IMR-90 (cell line): ENCODE measurements around the gene MAPK1. TPM values are rescaled to one million over a fixed set of nuclear protein-coding genes. Genes with fewer than 3 reads are reported as not detected.

Experiments used
- ATAC-seq: fragments of 200-7000 bp; cut with Tn5 transposase; 2 replicates; pipeline ENCODE4 v1.9.1; 2020; ENCODE audit warnings: low read depth, mild to moderate bottlenecking, moderate library complexity
- BruUV-seq: library from RNA; stranded (reverse); fragments of 400-500 nt; replicated peaks from 2 replicates; lab custom pipeline; 2021; lab: Mats Ljungman, UMichigan
- CTCF ChIA-PET: fragments of 300-600 bp; formaldehyde crosslinking; extraction: SDS; loops from one replicate; lab custom pipeline; 2021; ENCODE audit warnings: antibody characterized with exemption; lab: Yijun Ruan, JAX
- POLR2A ChIA-PET: fragments of 300-600 bp; sonication (Branson Sonifier 250); formaldehyde crosslinking; loops from one replicate; lab custom pipeline; 2022; ENCODE audit warnings: antibody characterized with exemption; ENCODE audit not compliant: unreplicated experiment; lab: Charles Lee
- DNase-seq: peaks from one replicate; pipeline ENCODE4 v3.0.0; 2013
- H2AFZ ChIP-seq: replicated peaks from 2 replicates; pipeline ENCODE3; 2013; ENCODE audit warnings: low read length, mild to moderate bottlenecking; ENCODE audit not compliant: poor library complexity
- H2AK5ac ChIP-seq: 2 replicates; pipeline ENCODE4 v1.6.1; 2013; ENCODE audit warnings: low read depth, low read length, inconsistent platforms
- H2AK9ac ChIP-seq: replicated peaks from 2 replicates; pipeline ENCODE3; 2013; ENCODE audit warnings: mild to moderate bottlenecking, low read depth, low read length, moderate library complexity; ENCODE audit not compliant: poor library complexity
- H2BK120ac ChIP-seq: 2 replicates; pipeline ENCODE4 v1.6.1; 2013; ENCODE audit warnings: low read depth, low read length, inconsistent platforms
- H2BK15ac ChIP-seq: 3 replicates; pipeline ENCODE4 v1.6.1; 2013; ENCODE audit warnings: low read depth, low read length, inconsistent platforms
- H2BK20ac ChIP-seq: 2 replicates; pipeline ENCODE4 v1.6.1; 2013; ENCODE audit warnings: low read depth, mild to moderate bottlenecking, inconsistent platforms, low read length, moderate library complexity
- H2BK5ac ChIP-seq: 2 replicates; pipeline ENCODE4 v1.6.1; 2013; ENCODE audit warnings: mild to moderate bottlenecking, low read depth, low read length, inconsistent platforms; ENCODE audit not compliant: poor library complexity, severe bottlenecking
- H3K14ac ChIP-seq: replicated peaks from 2 replicates; pipeline ENCODE4 v1.6.1; 2013; ENCODE audit warnings: low read depth, low read length, inconsistent platforms
- H3K18ac ChIP-seq: 2 replicates; pipeline ENCODE4 v1.6.1; 2013; ENCODE audit warnings: low read depth, low read length, control low read depth
- H3K23ac ChIP-seq: 2 replicates; pipeline ENCODE4 v1.6.1; 2013; ENCODE audit warnings: low read depth, low read length, inconsistent platforms
- H3K27ac ChIP-seq: 2 replicates; pipeline ENCODE4 v1.5.1; 2013; ENCODE audit warnings: mild to moderate bottlenecking, control low read depth, low read length; ENCODE audit not compliant: insufficient read depth
- H3K27me3 ChIP-seq: 2 replicates; pipeline ENCODE4 v1.6.1; 2013; ENCODE audit warnings: low read length; ENCODE audit not compliant: control insufficient read depth, insufficient read depth
- H3K36me3 ChIP-seq: 2 replicates; pipeline ENCODE4 v1.6.1; 2013; ENCODE audit warnings: low read length, mixed read lengths; ENCODE audit not compliant: control insufficient read depth, insufficient read depth
- H3K4ac ChIP-seq: 2 replicates; pipeline ENCODE4 v1.6.1; 2013; ENCODE audit warnings: low read depth, low read length, inconsistent platforms
- H3K4me1 ChIP-seq: 2 replicates; pipeline ENCODE4 v1.6.1; 2013; ENCODE audit warnings: low read length, mixed read lengths; ENCODE audit not compliant: control insufficient read depth, insufficient read depth
- H3K4me2 ChIP-seq: 2 replicates; pipeline ENCODE4 v1.6.1; 2013; ENCODE audit warnings: low read depth, mild to moderate bottlenecking, control low read depth, low read length, moderate library complexity
- H3K4me3 ChIP-seq: 2 replicates; pipeline ENCODE4 v1.5.1; 2013; ENCODE audit warnings: low read depth, mild to moderate bottlenecking, control low read depth, low read length, moderate library complexity; ENCODE audit not compliant: insufficient read depth
- H3K56ac ChIP-seq: 2 replicates; pipeline ENCODE4 v1.6.1; 2013; ENCODE audit warnings: low read length, inconsistent platforms; ENCODE audit not compliant: insufficient read depth; ENCODE audit errors: extremely low read depth
- H3K79me1 ChIP-seq, 2 experiments: 2 replicates each; pipeline ENCODE4 v1.6.1; 2013; ENCODE audit warnings: low read length in 2 of 2, inconsistent platforms in 1 of 2, low read depth in 1 of 2
- H3K9ac ChIP-seq: 2 replicates; pipeline ENCODE4 v1.6.1; 2013; ENCODE audit warnings: low read depth, low read length, control low read depth
- H3K9me1 ChIP-seq: 2 replicates; pipeline ENCODE4 v1.6.1; 2013; ENCODE audit warnings: low read length, inconsistent platforms; ENCODE audit not compliant: insufficient read depth
- H3K9me3 ChIP-seq: 2 replicates; pipeline ENCODE4 v1.6.1; 2013; ENCODE audit warnings: low read length; ENCODE audit not compliant: control insufficient read depth, insufficient read depth
- H4K20me1 ChIP-seq: 2 replicates; pipeline ENCODE4 v1.6.1; 2013; ENCODE audit warnings: low read length, inconsistent platforms; ENCODE audit not compliant: insufficient read depth
- H4K5ac ChIP-seq: 2 replicates; pipeline ENCODE4 v1.6.1; 2013; ENCODE audit warnings: mild to moderate bottlenecking, low read depth, low read length, control low read depth
- H4K8ac ChIP-seq, 2 experiments: 2 replicates each; pipeline ENCODE4 v1.6.1; 2013; ENCODE audit warnings: low read depth in 2 of 2, low read length in 2 of 2, control low read depth in 1 of 2, inconsistent platforms in 1 of 2
- H4K91ac ChIP-seq: 2 replicates; pipeline ENCODE4 v1.6.1; 2013; ENCODE audit warnings: low read depth, low read length, inconsistent platforms; ENCODE audit not compliant: insufficient read depth
- CHD1 ChIP-seq: IDR thresholded peaks from 2 replicates; pipeline ENCODE4 v1.6.1; 2012; ENCODE audit warnings: low read depth, low read length, improper control_type of control experiment
- MAFK ChIP-seq: IDR thresholded peaks from 2 replicates; pipeline ENCODE4 v1.6.1; 2012; ENCODE audit warnings: low read depth, low read length, improper control_type of control experiment
- MXI1 ChIP-seq: IDR thresholded peaks from 2 replicates; pipeline ENCODE4 v1.6.1; 2012; ENCODE audit warnings: low read depth, mild to moderate bottlenecking, low read length, moderate library complexity, borderline replicate concordance
- NFE2L2 ChIP-seq: fragments of 150-350 bp; IDR thresholded peaks from 2 replicates; pipeline ENCODE4 v1.6.1; 2016; ENCODE audit warnings: low read depth, mild to moderate bottlenecking, low read length
- dilution Hi-C: fragments of 300-500 bp; cut with HindIII; formaldehyde crosslinking; loops from one replicate; pipeline ENCODE4 v1.14.3; 2018; ENCODE audit warnings: low sequenced_read_pairs; ENCODE audit not compliant: unreplicated experiment
- in situ Hi-C: fragments of 300-500 bp; cut with MboI; formaldehyde crosslinking; loops from 3 replicates; pipeline ENCODE4 v1.14.3; 2019; ENCODE audit warnings: low sequenced_read_pairs, inconsistent platforms, mixed read lengths
- intact Hi-C: fragments of 100-400 bp; cut with micrococcal nuclease; formaldehyde crosslinking; loops from 2 replicates; pipeline ENCODE4 v1.10.0; 2022
- polyA plus RNA-seq, 3 experiments: library from polyadenylated mRNA; depleted of rRNA; stranded (reverse); fragments of >200 nt; gene quantifications; 2 replicates each; pipeline ENCODE4 v1.2.3, GENCODE V29; 2012; ENCODE audit warnings: low replicate concordance in 1 of 3
- total RNA-seq: library from RNA; depleted of rRNA; stranded (reverse); fragments of >200 nt; gene quantifications from 2 replicates; pipeline ENCODE4 v1.2.3, GENCODE V29; 2012
- TF ChIP-seq, protein P1 (sequence below): fragments of 150-350 bp; IDR thresholded peaks from 2 replicates; pipeline ENCODE4 v1.6.1; 2017; ENCODE audit warnings: mild to moderate bottlenecking, antibody characterized with exemption, low read length, low read depth

Gene MAPK1
- total and polyA plus RNA-seq, 2 of the 4 experiments (the other 2 are of a cell fraction), result 41.0 to 51.3 TPM

DNA sequence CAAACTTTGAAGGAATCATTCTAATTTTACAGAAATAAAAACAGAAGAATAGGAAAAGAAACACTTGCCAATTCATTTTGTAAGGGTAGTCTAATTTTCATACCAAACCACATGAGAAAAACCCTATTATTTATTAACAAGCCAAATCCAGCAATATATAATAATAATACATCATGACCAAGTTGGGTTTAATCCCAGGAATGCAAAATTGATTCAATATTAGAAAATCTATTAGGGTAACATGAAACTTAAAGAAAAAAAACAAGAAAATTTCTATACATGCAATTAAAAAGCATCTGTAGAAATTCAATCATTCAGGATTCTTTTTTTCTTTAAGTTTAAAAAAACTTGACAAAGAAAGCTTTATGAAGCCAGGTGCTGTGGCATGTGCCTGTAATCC, 16.8 kb downstream of the MAPK1 start:
- in situ Hi-C loops (no loop called here), intact Hi-C loops (no loop called here), dilution Hi-C loops (no loop called here)
- no peak for ATAC-seq
- no peak overlapping the region for H2AK9ac ChIP-seq
- BruUV-seq, result no TSS peak
- H3K23ac ChIP-seq, result no peak overlapping the region
- H4K91ac ChIP-seq, result no peak overlapping the region
- H2AK5ac ChIP-seq, result no peak overlapping the region
- H2BK15ac ChIP-seq, result no peak overlapping the region
- peaks cover 10% of the 10 kb centered on the region for H3K9me1 ChIP-seq
- no peak overlapping the region for H4K5ac ChIP-seq
- H3K9ac ChIP-seq, result no peak overlapping the region
- no peak overlapping the region for H2BK20ac ChIP-seq
- ChIA-PET CTCF (no interaction called here), POLR2A (no interaction called here)
- no peak for DNase-seq
- no peak overlapping the region for H2BK5ac ChIP-seq
- no peak overlapping the region for H4K8ac ChIP-seq
- no peak overlapping the region for H3K18ac ChIP-seq
- no peak overlapping the region for H3K56ac ChIP-seq
- H4K20me1 ChIP-seq, result peaks cover 89% of the 10 kb centered on the region
- peaks cover 0 to 51% of the 10 kb centered on the region in 2 experiments; a peak in 2 of 4 replicates for H3K79me1 ChIP-seq
- H3K4me3 ChIP-seq, result no peak overlapping the region
- H3K14ac ChIP-seq, result no peak overlapping the region
- no peaks in the 10 kb centered on the region for H3K9me3 ChIP-seq
- no peak overlapping the region for H3K4ac ChIP-seq
- no peak overlapping the region for H3K4me2 ChIP-seq
- H3K27me3 ChIP-seq, result no peaks in the 10 kb centered on the region
- H3K36me3 ChIP-seq, result peaks cover 1% of the 10 kb centered on the region; the same call in 1 of the 2 replicates
- H2AFZ ChIP-seq, result no peak overlapping the region
- H2BK120ac ChIP-seq, result no peak overlapping the region
- TF ChIP-seq MXI1 (no peak), CHD1 (no peak), MAFK (no peak), NFE2L2 (no peak)
- TF ChIP-seq, protein P1, sequence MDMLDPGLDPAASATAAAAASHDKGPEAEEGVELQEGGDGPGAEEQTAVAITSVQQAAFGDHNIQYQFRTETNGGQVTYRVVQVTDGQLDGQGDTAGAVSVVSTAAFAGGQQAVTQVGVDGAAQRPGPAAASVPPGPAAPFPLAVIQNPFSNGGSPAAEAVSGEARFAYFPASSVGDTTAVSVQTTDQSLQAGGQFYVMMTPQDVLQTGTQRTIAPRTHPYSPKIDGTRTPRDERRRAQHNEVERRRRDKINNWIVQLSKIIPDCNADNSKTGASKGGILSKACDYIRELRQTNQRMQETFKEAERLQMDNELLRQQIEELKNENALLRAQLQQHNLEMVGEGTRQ, result no peak
- no peak overlapping the region for H3K27ac ChIP-seq
- peaks cover 5% of the 10 kb centered on the region; the same call in 1 of the 2 replicates for H3K4me1 ChIP-seq
